Hepatocyte (in vitro differentiated cells): ENCODE measurements around the gene SNX18.

Experiments
- CTCF ChIP-seq: fragments of 200-600 bp; sonication (generic); IDR thresholded peaks from 2 replicates; pipeline ENCODE4 v1.5.1; 2016; ENCODE audit warnings: antibody characterized with exemption, mild to moderate bottlenecking; ENCODE audit not compliant: poor library complexity
- EZH2 ChIP-seq: fragments of 200-600 bp; sonication (generic); IDR thresholded peaks from 2 replicates; pipeline ENCODE4 v1.6.1; 2016; ENCODE audit warnings: antibody characterized with exemption, mild to moderate bottlenecking, borderline replicate concordance
- EZH2phosphoT487 ChIP-seq: fragments of 200-600 bp; sonication (generic); IDR thresholded peaks from one replicate; pipeline ENCODE4 v1.6.1; 2018; ENCODE audit warnings: antibody characterized with exemption, mild to moderate bottlenecking, low read depth, moderate library complexity; ENCODE audit not compliant: unreplicated experiment, severe bottlenecking

- no peak for TF ChIP-seq EZH2
- no peak for TF ChIP-seq CTCF
- no peak for TF ChIP-seq EZH2phosphoT487
Measured at GRCh38 chr5:54516051-54516655, 1.4 kb upstream of the SNX18 start.
